Keratinocyte (primary cell): Measurements from ENCODE around the gene SMURF1.

Experiments used
- EZH2 ChIP-seq: IDR thresholded peaks from one replicate; pipeline ENCODE4 v1.6.1; 2012; ENCODE audit warnings: inconsistent platforms, mild to moderate bottlenecking, low read length, moderate library complexity
- TF ChIP-seq, protein P1 (sequence below), 3 experiments: IDR thresholded peaks in 1 of 3; conservative IDR thresholded peaks in 1 of 3; optimal IDR thresholded peaks in 1 of 3; 2 replicates in 2 of 3; 3 replicates in 1 of 3; pipeline versions ENCODE3 to v1.5.1; 2011; ENCODE audit warnings: low read length in 3 of 3, mild to moderate bottlenecking in 3 of 3, moderate library complexity in 2 of 3, control low read depth in 1 of 3, inconsistent platforms in 1 of 3; ENCODE audit not compliant: insufficient read depth in 2 of 3; ENCODE audit errors: extremely low read depth in 1 of 3

DNA sequence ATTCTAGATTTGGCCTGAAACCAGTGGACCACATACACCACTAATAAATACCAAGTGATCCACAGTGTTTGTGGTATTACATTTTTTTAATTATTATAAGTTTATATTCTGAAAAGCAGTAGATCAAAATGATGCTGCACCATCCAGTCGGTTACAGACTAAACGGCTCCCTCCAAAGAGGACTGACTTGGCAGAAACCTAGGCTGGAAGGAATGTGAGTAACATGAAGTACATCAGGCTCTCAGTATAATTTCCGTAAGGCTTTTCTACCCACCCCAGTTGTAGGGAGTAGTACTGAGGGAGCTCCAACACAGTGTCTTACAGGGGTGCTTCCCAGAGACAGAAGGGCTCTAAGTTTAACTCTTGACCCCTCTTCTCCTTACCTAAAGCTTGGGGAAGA, 146.1 kb downstream of the SMURF1 start:
- TF ChIP-seq, protein P1, sequence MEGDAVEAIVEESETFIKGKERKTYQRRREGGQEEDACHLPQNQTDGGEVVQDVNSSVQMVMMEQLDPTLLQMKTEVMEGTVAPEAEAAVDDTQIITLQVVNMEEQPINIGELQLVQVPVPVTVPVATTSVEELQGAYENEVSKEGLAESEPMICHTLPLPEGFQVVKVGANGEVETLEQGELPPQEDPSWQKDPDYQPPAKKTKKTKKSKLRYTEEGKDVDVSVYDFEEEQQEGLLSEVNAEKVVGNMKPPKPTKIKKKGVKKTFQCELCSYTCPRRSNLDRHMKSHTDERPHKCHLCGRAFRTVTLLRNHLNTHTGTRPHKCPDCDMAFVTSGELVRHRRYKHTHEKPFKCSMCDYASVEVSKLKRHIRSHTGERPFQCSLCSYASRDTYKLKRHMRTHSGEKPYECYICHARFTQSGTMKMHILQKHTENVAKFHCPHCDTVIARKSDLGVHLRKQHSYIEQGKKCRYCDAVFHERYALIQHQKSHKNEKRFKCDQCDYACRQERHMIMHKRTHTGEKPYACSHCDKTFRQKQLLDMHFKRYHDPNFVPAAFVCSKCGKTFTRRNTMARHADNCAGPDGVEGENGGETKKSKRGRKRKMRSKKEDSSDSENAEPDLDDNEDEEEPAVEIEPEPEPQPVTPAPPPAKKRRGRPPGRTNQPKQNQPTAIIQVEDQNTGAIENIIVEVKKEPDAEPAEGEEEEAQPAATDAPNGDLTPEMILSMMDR (optimal IDR thresholded peaks at IDR 0.05 in 1 of 3, IDR thresholded peaks at IDR 0.05 in 1 of 3, conservative IDR thresholded peaks at IDR 0.05 in 1 of 3; ENCODE audit: extremely low read depth in 1 of 3, insufficient read depth in 2 of 3, low read length in 3 of 3), result no peak
- TF ChIP-seq EZH2, result no peak
